Measurements from ENCODE around the gene ADGB.
"Not testable (repeated sequence)": the region's sequence is repeated elsewhere in the genome, so short reads cannot be mapped to it uniquely, and the experiment has no call there.

ADGB gene

DNA sequence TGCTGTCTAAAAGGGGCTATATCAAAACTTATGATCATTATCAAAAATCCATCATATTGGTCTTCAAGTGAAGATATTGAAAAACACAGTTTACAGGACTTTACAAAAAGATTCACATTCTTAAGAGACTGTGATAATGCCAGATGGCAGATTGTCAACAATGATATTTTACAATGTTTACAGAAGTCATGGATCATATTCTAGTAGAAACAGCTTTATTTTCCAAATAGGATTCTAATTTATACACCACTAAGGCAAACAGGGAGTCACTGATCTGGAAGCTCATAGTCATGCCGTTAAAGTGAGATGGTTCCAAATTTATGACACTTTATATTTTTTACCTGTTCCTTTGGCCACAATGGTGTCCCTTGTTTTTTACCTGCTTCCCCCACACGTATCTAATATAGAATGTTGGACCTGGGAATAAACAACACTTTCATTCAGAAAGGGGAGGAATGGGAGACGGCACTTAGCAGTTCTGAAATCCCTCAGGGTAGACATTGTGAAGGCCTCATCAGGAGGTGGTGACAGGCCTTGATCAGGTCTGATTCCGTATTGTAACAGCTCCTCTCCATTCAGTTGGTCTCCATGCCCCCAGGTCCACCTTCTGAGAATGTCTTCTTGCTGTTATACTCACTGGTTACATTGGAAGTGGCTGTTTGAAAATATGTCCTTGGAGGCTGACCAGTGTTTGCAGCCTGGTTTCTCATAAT lies 228.6 kb downstream of the ADGB start:
- no peak for DNase-seq

DNA sequence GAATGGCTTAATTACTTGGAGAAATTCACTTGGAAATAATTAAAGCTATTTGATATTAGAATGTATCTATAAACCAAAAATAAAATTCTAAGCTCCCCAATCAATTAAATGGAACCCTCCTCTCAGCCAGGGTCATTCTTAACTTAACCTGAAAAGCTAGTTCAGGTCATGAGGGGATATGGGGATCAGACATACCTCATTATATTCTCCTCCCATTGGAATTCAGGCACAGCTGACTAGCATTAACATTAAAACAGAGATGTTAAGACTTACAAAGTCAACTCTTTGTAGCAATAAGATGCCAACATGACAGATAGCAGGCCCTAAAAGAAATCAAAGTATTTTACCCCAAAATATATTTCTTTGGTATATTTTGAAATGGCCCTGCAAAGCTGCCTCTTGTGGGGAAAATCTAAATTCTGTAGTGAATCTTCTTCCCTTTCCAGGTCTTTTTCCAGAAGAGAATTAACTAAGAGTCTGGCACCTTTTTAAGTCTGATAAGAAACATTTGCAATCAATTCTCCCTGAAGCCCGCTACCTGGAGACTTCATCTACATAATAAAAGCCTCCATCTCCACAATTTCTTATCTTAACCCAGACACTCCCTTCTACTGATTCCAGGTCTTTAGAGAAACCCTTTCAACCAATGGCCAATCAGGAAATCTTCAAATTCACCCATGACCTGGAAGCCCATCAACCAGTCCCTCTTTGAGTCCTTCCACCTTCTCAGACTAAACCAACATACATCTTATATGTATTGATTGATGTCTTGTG lies 231.2 kb downstream of the ADGB start:
- DNase-seq: no peak

DNA sequence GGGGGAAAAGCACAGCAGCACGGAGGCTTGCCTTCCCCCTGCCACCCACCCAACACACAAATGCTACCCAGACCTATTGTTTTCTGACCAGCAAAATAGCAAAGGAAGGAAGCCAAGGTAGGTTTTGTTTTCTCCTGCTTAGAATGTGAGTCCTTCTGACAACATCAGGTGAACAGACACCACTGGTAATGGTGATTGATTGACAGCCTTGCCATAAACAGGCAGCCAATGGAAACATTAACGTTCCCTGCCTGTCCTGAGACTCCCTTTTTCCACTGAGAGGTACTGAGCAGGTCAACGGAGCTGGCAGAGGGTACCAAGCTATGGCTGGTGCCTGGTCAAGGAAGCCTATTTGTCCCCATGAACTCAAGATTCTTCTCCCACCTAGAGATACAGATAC lies 234.4 kb downstream of the ADGB start:
- no peak for DNase-seq

DNA sequence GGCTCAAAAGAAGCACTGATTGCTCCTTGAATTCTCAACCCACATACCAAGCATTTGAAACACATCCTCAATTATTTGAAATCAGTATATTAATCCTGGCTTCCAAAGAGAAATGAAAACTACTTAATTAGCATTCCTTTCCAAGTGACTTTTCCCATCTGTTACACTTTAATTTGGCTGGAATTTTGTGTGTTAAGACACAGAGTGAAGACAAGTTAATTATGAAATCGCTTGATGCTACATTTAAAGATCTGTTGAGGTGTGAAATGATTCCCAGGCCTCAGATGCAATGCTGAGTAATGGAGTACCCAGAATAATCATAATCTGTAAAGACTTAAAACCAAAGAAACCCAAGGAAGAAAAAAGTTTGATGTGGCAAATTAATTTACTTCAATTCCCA lies 241.4 kb downstream of the ADGB start:
- DNase-seq: no peak

DNA sequence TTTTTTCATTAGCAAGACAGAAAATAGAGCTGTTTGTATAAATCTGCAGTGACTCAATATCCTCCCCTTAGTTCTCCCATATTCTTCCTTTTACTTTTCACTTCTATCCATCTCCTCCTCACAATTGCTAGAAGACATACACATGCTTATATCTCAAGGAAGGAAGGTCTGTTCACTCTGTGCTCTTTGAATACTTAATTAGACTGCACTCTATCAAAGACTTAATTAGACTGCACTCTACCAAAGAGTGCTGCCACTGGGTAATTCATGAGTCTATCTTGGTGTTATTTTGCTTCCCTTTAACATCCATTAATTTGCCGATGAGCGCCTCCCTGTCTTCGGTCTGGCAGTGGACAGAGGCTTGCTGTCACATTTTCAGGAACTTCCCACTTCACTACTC lies 241.9 kb downstream of the ADGB start:
- DNase-seq: no peak

DNA sequence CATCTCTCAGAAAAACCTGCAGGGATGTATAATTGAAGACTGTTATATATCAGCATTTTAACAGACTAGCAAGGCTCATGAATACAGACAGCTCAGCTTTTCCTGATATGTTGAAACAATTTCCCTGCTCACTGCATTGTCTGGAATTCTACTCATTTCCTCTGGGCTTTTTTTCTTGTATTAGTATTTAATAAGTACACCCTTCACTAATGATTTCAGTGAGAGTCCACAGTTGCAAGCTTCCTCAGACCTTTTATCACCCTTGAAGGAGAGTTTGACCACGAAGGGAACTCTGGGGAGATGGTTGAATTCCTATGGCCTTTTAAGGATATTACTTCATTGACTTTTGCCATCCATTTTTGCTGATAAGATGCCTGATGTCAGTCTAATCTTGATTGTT lies 248.7 kb downstream of the ADGB start:
- no peak for DNase-seq

DNA sequence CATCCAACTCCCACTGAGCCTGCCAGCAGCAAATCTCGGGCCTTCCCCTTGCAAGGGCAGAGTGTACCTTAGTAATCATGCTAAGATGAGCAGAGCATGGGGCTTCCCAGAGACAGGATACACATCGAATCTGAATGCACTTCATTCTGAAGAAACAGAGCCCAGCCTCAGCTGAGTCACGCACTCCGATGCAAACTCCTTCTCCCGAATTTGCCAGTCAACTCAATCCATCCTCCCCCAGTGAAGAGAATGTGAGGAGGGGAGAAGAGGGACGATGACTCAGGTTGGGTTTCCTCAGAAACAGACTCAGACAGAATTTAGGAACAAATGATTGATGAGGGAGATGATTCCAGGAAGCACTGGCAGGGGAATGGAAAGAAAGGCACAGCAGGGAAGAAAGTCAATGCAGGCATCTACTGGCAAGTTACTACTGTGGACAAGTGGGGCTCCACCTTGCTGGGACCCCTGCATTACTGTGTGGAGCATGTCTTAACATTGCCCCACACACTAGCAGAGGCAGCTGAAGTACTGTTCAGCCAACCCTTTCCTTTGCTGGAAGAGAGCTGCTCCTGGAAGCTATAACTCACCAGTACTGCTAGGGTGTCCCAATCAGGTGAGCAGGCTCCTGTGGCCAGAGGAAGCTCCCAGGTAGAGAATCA lies 251.6 kb downstream of the ADGB start:
- no peak for DNase-seq

DNA sequence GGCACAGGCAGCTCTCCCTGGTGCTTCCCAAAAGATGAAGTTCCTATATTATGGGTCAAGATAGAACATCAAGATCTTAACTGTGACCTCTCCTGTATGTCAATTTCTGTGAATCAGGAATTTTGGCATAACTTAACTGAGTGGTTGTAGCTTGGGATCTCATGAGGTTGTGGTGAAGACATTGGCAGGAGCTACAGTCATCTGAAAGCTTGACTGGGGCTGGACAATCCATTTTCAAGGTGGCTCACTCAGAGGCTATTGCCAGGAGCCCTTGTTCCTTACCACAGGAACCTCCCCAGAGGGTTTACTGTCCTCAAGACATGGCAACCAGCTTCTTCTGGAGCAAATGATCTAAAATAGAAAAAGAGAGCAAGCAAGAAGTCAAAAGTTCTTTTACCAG lies 252.2 kb downstream of the ADGB start:
- DNase-seq: no peak

DNA sequence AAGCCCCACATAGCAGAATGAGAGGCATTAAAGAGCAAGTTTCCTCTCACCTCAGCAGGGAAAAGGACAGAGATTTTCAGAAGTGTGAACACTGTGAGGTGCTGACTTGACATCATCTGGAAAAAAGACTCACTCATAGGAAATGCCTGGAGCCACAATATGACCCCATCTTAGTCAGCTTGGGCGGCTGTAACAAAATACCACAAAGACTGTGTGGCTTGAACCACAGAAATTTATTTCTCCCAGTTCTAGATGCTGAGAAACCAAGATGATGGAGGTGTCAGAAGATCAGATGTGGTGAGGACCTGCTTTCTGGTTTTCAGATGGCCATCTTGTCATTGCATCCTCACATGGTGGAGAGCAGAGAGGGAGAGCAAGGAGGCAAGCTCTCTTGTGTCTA lies 253.1 kb downstream of the ADGB start:
- DNase-seq: peak; percentile 75

DNA sequence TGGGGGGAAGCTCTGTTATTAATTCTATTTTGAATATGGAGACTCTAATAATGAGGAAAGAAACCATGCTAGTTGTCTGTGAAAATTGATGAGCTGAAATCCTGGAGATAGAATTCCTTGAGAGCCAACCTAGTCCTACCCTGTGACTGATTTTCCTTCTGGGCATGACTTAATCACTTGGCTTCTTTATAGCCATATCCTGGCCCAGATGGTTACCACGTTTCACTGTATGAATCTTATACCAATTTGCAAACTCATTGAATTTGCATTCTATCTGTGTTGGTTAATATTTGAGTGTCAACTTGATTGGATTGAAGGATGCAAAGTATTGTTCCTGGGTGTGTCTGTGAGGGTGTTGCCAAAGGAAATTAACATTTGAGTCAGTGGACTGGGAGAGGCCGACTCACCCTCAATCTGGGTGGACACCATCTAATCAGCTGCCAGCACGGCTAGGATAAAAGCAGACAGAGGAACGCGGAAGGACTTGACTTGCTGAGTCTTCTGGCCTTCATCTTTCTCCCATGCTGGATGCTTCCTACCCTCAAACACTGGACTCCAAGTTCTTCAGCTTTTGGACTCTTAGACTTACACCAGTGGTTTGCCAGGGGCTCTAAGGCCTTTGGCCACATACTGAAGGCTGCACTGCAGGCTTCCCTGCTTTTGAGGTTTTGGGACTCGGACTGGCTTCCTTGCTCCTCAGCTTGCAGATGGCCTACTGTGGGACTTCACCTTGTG lies 255.9 kb downstream of the ADGB start:
- not testable (repeated sequence) for DNase-seq

DNA sequence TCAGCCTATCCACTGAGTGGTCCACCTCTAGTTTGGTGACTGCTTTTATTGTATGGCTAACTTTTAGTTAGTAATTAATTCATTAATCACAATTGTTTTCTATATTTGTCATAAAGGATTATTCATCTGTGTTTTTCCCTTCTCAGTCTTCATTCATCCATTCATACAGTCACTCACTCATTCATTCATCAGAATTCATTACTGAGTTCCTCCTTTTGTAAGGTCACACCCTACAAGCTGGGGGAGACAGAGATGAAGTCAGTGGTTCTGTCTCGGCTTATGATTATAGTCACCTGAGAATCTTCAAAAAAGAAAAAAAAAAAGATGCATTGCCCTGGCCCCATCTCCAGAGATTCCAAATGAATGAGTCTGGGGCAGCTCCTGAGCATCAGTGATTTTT lies 257.1 kb downstream of the ADGB start:
- DNase-seq: no peak

DNA sequence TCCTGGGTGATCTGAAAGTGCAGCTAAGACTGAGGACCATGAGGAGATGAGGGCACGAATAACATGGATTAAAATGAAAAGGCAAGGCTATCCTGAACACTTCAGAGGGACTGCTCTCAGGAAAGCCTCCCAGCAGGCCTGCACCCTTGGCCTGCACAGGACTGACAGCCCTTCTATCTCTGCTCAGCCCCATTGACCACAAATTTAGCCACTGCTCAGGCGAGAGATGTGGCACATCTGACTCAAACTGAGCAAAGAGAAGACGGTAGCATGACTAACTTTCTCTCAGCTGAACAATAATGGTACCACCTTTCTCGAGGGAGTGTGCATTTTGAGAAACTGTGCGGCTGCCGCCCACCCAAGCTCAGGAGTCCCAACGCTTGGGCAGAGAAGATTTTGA lies 257.5 kb downstream of the ADGB start:
- no peak for DNase-seq

DNA sequence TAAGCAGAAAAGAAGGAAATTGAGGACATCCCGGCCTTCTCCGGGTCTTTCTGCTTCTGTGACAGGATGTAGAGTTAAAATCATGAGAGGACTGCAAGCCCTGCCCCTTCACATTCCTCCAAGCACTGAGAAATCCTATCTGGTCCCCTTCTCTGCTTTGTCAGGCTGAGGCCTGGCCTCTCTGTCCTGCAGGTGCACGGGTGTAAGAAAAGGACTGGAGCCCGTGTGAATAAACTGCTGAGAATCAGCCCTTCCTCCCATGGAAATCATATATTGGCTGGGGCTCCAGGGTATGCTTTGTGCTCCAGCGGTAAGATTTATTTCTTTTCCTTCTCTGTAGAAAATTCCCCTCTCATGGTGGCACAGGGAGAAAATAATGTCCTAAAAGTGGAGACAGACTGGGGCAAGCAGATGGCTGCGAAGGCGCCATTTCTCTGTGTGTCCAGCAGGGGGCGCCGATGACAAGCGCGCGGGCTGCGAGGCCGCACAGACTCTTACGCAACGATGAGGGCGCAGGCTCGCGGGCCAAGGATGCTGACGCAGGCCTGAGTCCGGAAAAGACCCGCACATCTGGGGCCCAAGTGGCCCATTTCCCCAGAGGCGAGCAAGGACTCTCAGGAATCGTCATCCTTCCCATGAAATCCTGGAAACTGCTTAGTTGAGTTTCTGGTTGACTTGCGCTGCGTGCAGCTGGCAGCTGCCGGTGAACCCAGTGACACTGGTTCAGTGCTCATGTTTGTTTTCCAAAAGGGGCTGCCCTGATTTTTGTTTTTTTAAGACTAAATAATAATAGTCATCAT lies 258.6 kb downstream of the ADGB start:
- DNase-seq: peak; percentile 64

DNA sequence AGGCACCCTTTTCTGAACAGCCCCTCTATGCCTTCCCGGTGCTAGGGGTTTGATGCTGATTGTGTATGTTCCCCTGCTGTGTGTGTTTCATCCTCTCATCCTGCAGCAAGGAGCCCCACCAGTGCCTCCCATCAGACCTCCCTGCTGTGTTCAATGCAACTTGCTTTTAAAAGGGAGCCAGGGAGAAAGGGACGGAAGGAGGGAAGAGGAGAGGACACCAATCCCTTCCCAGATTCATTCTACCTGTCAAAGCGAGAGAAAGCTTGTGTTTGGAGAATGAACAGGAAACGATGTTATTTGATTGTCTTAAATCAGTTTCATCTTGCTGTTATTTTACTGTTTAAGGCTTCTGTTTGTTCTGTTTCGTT lies 259.2 kb downstream of the ADGB start:
- DNase-seq: no peak

DNA sequence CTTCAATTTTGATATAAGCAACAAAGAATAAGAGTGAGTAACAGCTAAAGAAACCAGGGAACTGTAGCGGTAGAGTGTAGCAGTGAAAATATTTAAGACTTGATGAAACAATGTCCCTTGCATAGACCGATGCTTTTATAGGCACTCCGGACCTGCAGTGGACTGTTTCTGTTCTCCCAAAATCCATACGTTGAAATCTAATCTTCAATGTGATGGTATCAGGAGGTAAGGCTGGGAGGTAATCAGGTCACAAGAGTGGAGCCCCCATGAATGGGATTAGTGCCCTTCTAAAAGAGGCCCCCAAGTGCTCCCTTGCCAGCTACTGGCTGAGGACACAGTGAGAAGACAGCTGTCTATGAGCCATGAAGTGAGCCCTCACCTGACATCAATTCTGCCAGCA lies 260.4 kb downstream of the ADGB start:
- DNase-seq: no peak

DNA sequence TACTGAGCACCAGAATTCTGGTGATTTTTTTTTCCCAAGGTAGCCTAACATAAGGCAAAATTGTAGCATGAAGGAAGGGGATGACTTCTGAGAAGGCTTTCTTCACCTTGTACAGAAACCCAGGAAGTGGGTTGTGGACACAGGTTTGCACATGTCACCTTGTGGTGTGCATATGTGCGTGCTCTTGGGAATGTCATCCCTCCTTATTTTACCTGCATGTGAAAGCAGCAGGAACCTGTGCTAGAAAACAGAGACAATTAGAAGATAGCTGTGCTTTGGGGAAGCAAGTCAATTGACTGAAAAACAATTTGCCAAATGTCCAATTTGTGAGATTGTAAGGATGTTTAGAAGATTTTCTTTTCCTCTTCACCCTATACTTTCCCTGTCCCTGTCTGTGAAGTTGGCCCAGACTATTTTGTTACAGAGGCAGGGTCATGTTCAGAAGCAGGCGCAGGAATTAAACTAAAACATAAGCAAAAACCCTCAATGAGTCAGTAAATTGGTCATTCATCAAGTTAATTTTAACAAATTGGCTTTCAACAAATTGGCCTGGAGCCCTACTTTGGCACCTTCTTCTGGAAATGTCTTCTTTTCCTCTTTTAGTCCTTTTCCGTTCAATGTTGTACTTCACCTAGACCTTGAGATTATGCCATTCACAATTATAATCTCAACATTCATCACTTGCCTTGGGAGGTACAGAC lies 261.2 kb downstream of the ADGB start:
- no peak for DNase-seq

DNA sequence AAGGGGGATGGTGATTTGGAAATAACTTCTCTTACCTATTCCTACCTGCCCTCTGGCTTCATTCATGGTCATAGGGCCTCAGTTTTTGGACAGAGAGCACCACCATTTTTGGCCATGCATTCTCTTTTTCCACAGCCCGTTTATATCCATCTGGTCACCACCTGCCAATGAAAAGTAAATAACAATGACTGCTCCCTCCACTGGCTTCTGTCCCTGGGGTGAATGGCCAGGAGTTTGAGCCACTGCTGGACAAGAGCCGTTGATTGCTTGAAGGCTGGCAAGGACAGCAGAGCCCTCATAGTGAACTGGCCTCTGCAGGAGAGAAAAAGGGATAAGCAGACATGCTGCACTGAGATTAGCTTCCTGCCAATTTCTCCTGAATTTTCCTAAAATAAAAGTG lies 261.8 kb downstream of the ADGB start:
- no peak for DNase-seq

DNA sequence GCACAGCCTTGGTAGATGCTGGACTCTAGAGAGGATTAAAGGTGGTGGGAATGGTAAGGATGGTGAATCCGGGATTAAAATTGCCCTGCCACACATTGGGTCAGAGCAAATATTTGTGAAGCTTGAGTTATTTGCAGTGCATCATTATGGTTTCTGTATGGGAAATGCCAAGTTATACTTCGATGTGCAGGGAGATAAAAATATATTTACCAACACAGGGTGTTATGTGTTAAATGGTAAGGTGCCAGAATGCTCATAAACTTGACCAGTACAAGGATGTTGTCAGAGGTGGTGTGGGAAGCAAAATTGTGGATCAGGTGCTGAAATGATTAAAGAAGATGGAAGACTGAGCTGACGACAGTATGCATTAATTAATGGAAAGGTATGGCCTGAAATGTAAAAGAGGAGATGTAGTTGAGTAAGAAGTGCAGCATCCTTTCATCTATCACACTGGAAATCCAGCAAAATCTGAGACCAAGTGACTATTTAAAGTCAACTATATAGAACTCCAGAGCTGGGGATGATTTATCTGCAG lies 262.3 kb downstream of the ADGB start:
- no peak for DNase-seq

DNA sequence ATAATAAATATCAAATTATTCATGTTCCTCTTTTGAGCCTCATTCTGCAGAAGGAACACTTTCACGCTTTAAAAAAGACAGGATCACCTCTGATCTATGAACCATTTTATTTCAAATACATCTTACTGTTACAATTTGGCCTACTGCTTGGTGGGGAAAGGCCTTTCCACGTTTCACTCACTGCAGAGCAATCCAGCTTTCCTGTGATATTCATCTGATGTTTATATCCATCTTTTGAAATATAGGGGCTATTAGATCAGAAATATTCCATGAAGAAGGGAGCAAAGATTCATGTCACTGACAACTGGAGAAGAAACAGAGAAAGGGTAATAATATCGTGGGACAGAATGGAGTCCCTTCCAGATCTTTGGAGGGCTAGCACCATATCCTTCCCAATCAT lies 262.9 kb downstream of the ADGB start:
- DNase-seq: no peak

DNA sequence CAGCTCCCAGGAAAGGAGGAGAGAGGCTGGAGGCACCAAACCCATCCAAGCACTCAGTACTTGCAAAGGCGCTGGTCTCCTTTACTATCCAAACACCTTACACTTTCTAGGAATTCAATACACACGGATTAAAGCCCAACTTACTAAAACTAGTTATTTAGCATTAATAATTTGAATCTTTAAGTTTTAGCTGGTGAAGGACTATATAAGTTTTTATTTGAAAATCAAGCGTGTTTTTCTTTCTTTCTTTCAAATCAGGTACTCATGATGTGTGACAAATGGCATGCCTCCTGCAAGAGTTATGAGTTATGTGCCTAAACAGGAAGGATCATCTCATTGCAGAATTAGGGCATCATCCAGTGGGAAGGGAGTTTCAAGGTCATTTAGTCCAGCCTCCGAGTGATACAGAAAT lies 263.7 kb downstream of the ADGB start:
- DNase-seq: no peak

DNA sequence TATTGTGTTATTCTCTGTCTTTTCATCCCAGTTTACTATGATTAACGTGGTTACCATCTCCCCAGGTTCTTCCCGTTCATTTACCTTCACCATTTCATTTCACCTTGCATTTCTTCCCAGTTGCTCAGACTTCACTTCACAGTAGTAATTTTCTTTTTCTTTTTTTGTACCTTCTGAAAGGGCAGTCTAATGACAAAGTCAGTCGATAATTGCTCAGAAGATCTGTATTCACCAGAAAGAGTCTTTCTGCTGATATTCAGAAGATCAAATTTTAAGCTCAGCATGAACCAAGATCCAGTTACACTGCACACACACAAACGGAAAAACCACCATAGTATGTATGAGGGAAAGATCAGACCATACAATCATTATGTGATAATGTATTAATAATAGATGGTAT lies 265.5 kb downstream of the ADGB start:
- no peak for DNase-seq

DNA sequence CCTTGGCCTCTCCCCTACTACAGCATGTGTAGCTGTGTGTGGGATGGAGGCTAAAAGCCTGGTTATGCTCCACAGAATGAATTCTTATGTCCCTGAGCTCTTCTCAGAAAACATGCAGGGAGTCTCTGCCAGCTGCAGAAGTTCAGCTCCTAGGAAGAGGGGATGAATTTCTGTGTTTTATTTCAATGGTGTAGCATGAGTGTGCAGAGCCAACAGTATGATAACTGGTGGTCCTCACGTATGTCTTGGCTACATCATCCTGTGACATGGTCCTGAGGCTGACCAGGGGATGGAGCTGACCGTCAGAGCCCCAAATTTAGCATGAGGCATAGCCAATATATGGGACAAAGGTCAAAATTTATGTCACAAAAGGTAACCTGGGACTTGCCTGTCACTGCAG lies 266.1 kb downstream of the ADGB start:
- DNase-seq: no peak
